DOHH2 (cell line): ENCODE results near the gene JPH2.

Experiments used
- EZH2phosphoT487 ChIP-seq: fragments of 200-600 bp; sonication (generic); IDR thresholded peaks from 2 replicates; pipeline ENCODE4 v1.6.1; 2017; ENCODE audit warnings: borderline replicate concordance, mild to moderate bottlenecking, antibody characterized with exemption, low read length, moderate library complexity, mixed read lengths
- TF ChIP-seq, protein P1 (sequence below): fragments of 200-600 bp; sonication (generic); IDR thresholded peaks from one replicate; pipeline ENCODE4 v1.5.1; 2014; ENCODE audit warnings: antibody characterized with exemption, mild to moderate bottlenecking, low read depth, low read length; ENCODE audit not compliant: poor library complexity, severe bottlenecking

DNA sequence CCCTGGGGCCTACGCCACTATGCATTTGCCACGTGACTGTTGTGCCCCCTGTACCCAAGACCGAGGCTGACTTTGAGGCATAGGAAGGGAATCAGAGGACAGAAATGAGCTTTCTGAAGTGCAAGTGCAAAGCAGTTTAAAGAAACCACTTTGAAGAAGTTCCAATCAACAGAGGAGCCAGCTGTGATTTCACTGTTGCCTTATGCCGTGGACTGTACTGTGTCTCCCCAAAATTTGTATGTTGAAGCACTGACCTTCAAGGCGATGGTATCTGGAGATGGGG is 111.1 kb downstream of the JPH2 start:
- TF ChIP-seq, protein P1, sequence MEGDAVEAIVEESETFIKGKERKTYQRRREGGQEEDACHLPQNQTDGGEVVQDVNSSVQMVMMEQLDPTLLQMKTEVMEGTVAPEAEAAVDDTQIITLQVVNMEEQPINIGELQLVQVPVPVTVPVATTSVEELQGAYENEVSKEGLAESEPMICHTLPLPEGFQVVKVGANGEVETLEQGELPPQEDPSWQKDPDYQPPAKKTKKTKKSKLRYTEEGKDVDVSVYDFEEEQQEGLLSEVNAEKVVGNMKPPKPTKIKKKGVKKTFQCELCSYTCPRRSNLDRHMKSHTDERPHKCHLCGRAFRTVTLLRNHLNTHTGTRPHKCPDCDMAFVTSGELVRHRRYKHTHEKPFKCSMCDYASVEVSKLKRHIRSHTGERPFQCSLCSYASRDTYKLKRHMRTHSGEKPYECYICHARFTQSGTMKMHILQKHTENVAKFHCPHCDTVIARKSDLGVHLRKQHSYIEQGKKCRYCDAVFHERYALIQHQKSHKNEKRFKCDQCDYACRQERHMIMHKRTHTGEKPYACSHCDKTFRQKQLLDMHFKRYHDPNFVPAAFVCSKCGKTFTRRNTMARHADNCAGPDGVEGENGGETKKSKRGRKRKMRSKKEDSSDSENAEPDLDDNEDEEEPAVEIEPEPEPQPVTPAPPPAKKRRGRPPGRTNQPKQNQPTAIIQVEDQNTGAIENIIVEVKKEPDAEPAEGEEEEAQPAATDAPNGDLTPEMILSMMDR, result no peak
- TF ChIP-seq EZH2phosphoT487, result no peak
